K562 (cell line): Measurements from ENCODE around the gene ZNF385C. TPM values are rescaled to one million over a fixed set of nuclear protein-coding genes. Genes with fewer than 3 reads are reported as not detected.
A peak's percentile ranks its signal among the peaks of the same experiment; 100 is the strongest.

Experiments used
- CREM ChIP-seq: IDR thresholded peaks from 2 replicates; pipeline ENCODE4 v1.6.1; 2014; ENCODE audit warnings: antibody characterized with exemption, low read depth
- ESRRA ChIP-seq: fragments of 450-650 bp; IDR thresholded peaks from 2 replicates; pipeline ENCODE4 v1.6.1; 2014; ENCODE audit warnings: low read depth, mild to moderate bottlenecking, moderate library complexity, borderline replicate concordance
- ETV5 ChIP-seq: sonication (generic); formaldehyde crosslinking; IDR thresholded peaks from 2 replicates; pipeline ENCODE4 v1.4.0; 2020; ENCODE audit warnings: low read depth, mild to moderate bottlenecking, missing genetic modification reagents
- HMG20B ChIP-seq: fragments of 250-450 bp; sonication (Bioruptor Pico); IDR thresholded peaks from 2 replicates; pipeline ENCODE4 v1.5.0; 2021; ENCODE audit warnings: mild to moderate bottlenecking
- NFIX ChIP-seq: fragments of 250-450 bp; sonication (Bioruptor Pico); IDR thresholded peaks from 2 replicates; pipeline ENCODE4 v1.4.0; 2020; ENCODE audit warnings: low read depth, mild to moderate bottlenecking, moderate library complexity
- POLR2G ChIP-seq: fragments of 200-400 bp; formaldehyde crosslinking; IDR thresholded peaks from 2 replicates; pipeline ENCODE4 v1.6.1; 2017; ENCODE audit warnings: low read depth, mild to moderate bottlenecking, antibody characterized with exemption, low read length, moderate library complexity
- RUNX1 ChIP-seq: sonication (generic); IDR thresholded peaks from 2 replicates; pipeline ENCODE4 v1.6.1; 2016; ENCODE audit warnings: antibody characterized with exemption, low read depth
- SIX5 ChIP-seq, 2 experiments: IDR thresholded peaks; 2 replicates each; pipeline ENCODE4 v1.6.1; 2011; ENCODE audit warnings: low read length in 2 of 2, borderline replicate concordance in 1 of 2, low read depth in 1 of 2, mild to moderate bottlenecking in 1 of 2, moderate library complexity in 1 of 2; ENCODE audit not compliant: insufficient read depth in 1 of 2
- SP1 ChIP-seq: sonication (generic); formaldehyde crosslinking; IDR thresholded peaks from 2 replicates; pipeline ENCODE4 v1.8.1; 2022; ENCODE audit warnings: mild to moderate bottlenecking, missing genetic modification reagents
- TARDBP ChIP-seq: fragments of 450-650 bp; IDR thresholded peaks from 2 replicates; pipeline ENCODE4 v1.6.1; 2016
- ZNF12 ChIP-seq: sonication (generic); formaldehyde crosslinking; IDR thresholded peaks from 2 replicates; pipeline ENCODE4 v1.4.0; 2020; ENCODE audit warnings: mild to moderate bottlenecking, missing genetic modification reagents
- ZNF134 ChIP-seq: fragments of 250-450 bp; sonication (Bioruptor Pico); conservative IDR thresholded peaks from 2 replicates; pipeline ENCODE4 v1.4.0; 2020
- ZNF175 ChIP-seq: fragments of 200-800 bp; sonication (Bioruptor generic); IDR thresholded peaks from 2 replicates; pipeline ENCODE4 v1.6.1; 2016; ENCODE audit warnings: low read depth, mild to moderate bottlenecking, missing genetic modification characterization, missing compliant biosample characterization
- ZNF77 ChIP-seq: fragments of 250-450 bp; sonication (Bioruptor Pico); IDR thresholded peaks from 2 replicates; pipeline ENCODE4 v1.5.0; 2020
- ZSCAN32 ChIP-seq: fragments of 450-650 bp; formaldehyde crosslinking; IDR thresholded peaks from 2 replicates; pipeline ENCODE4 v1.4.0; 2020; ENCODE audit warnings: mild to moderate bottlenecking, moderate library complexity
- polyA plus RNA-seq, 8 experiments: library from polyadenylated mRNA; depleted of rRNA in 4 of 8; stranded (reverse) in 5 of 8; unstranded in 3 of 8; fragments of >200 nt; fragmentation: Nextera tagmentation in 2 of 8; fragmentation: Illumina TruSeq in 1 of 8; extraction: Ambion mirVana in 2 of 8; extraction: Trizol in 1 of 8; gene quantifications; 2 replicates each; pipeline versions ENCODE4 v1.2.1 to v1.2.3, GENCODE V29; 2011 to 2014; ENCODE audit warnings: inconsistent platforms in 1 of 8, missing spikeins in 1 of 8
- total RNA-seq, 7 experiments: library from RNA; depleted of rRNA in 6 of 7; stranded (reverse); fragments of >200 nt in 6 of 7; fragmentation: Illumina TruSeq in 2 of 7; extraction: Trizol in 2 of 7; gene quantifications; 2 replicates each; pipeline versions ENCODE4 v1.2.1 to v1.2.3, GENCODE V29; 2011 to 2021; ENCODE audit warnings: low replicate concordance in 1 of 7
- TF ChIP-seq, protein P1 (sequence below): fragments of 450-650 bp; IDR thresholded peaks from 2 replicates; pipeline ENCODE4 v1.6.1; 2014; ENCODE audit warnings: low read depth, mild to moderate bottlenecking, moderate library complexity, borderline replicate concordance
- TF ChIP-seq, protein P2 (sequence below), 2 experiments: fragments of 200-800 bp in 1 of 2; sonication (Bioruptor generic) in 1 of 2; sonication (generic) in 1 of 2; formaldehyde crosslinking in 1 of 2; IDR thresholded peaks in 1 of 2; conservative IDR thresholded peaks in 1 of 2; 2 replicates each; pipeline versions ENCODE4 v1.5.0 to v1.6.1; 2016 to 2020; ENCODE audit warnings: missing compliant biosample characterization in 1 of 2, missing genetic modification characterization in 1 of 2, missing genetic modification reagents in 1 of 2
- TF ChIP-seq, protein P3 (sequence below), 2 experiments: fragments of 150-350 bp in 1 of 2; IDR thresholded peaks; 2 replicates each; pipeline ENCODE4 v1.6.1; 2012 to 2016; ENCODE audit warnings: low read depth in 2 of 2, low read length in 2 of 2, mild to moderate bottlenecking in 1 of 2, moderate library complexity in 1 of 2
- TF ChIP-seq, protein P4 (sequence below): fragments of 250-450 bp; sonication (Bioruptor Pico); IDR thresholded peaks from 2 replicates; pipeline ENCODE4 v1.5.0; 2021

Gene ZNF385C
- total and polyA plus RNA-seq, 9 of the 15 experiments (the other 6 are each of a cell fraction or from before 2014, with no cell fraction given), result 0.03 to 0.35 (median 0.18) TPM; not detected in 1

DNA sequence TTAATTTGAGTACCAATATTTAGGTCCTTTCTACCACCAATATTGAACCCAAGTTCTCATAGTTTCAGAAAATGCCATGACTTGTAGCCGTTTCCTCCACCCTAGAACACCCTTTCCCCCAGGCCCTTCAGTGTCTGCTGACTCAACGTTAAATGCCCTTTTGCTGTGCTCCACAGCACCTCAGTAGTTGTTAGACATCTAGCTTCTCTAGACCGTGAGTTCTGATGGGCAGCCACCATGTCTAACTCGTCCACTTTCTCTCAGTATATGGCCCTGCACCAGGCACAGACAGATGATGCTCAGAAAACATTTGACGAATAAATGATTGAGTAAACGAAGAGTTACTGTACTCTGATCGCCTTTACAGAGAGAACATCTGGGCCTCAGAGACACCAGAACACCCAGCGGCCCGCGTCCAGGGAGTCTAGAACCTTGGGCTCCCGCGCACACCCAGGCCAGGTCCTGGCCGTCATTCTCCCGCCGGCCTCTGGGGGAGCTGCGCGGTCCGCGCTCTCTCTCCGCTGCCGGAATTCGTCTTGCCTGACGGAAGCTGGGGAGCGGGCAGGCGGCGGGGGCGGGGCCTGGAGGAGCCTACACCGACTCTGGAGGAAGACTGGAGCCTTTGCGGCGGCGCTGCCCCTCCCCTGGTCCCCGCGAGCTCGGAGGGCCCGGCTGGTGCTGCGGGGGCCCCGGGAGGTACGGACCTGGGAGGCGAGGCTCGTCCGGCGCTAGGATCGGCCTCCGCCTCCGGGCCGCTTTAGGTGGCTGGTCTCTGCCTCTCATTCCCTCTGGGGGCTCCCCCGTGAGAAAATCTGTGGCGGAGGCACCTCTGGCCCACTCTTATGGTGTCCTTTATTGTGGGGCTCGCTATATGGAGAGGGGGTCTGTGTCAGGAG is 78.5 kb downstream of the ZNF385C start, which contains the start of gene NKIRAS2 (continued):
- peak; percentile 69 for TF ChIP-seq ETV5 (CRISPR knock-in tag)
- no peak for TF ChIP-seq ZNF134 (CRISPR knock-in tag)
- TF ChIP-seq HMG20B, result no peak
- TF ChIP-seq TARDBP, result 0 out of 2 replicates have a peak, but pooled peaks have one; percentile 67
- no peak for TF ChIP-seq ZNF77 (CRISPR knock-in tag)
- TF ChIP-seq, protein P1, sequence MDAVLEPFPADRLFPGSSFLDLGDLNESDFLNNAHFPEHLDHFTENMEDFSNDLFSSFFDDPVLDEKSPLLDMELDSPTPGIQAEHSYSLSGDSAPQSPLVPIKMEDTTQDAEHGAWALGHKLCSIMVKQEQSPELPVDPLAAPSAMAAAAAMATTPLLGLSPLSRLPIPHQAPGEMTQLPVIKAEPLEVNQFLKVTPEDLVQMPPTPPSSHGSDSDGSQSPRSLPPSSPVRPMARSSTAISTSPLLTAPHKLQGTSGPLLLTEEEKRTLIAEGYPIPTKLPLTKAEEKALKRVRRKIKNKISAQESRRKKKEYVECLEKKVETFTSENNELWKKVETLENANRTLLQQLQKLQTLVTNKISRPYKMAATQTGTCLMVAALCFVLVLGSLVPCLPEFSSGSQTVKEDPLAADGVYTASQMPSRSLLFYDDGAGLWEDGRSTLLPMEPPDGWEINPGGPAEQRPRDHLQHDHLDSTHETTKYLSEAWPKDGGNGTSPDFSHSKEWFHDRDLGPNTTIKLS, result peak; percentile 94; the same call in 1 of the 2 replicates
- no peak for TF ChIP-seq ZNF175
- TF ChIP-seq CREM, result peak; percentile 86
- TF ChIP-seq ZNF12, result no peak
- no peak for TF ChIP-seq RUNX1
- no peak for TF ChIP-seq NFIX (CRISPR knock-in tag)
- peak; percentile 69 for TF ChIP-seq SP1 (CRISPR knock-in tag)
- no peak; the same call in 1 of the 2 replicates for TF ChIP-seq ESRRA
- no peak for TF ChIP-seq SIX5 (IDR thresholded peaks at IDR 0.05; ENCODE audit: borderline replicate concordance in 1 of 2, insufficient read depth in 1 of 2, low read depth in 1 of 2, low read length in 2 of 2)
- TF ChIP-seq, protein P2, sequence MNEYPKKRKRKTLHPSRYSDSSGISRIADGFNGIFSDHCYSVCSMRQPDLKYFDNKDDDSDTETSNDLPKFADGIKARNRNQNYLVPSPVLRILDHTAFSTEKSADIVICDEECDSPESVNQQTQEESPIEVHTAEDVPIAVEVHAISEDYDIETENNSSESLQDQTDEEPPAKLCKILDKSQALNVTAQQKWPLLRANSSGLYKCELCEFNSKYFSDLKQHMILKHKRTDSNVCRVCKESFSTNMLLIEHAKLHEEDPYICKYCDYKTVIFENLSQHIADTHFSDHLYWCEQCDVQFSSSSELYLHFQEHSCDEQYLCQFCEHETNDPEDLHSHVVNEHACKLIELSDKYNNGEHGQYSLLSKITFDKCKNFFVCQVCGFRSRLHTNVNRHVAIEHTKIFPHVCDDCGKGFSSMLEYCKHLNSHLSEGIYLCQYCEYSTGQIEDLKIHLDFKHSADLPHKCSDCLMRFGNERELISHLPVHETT (CRISPR knock-in tag; conservative IDR thresholded peaks at IDR 0.05 in 1 of 2, IDR thresholded peaks at IDR 0.05 in 1 of 2), result peak in 1 of 2 experiments; percentile 95; a peak in 2 of 4 replicates
- TF ChIP-seq, protein P3, sequence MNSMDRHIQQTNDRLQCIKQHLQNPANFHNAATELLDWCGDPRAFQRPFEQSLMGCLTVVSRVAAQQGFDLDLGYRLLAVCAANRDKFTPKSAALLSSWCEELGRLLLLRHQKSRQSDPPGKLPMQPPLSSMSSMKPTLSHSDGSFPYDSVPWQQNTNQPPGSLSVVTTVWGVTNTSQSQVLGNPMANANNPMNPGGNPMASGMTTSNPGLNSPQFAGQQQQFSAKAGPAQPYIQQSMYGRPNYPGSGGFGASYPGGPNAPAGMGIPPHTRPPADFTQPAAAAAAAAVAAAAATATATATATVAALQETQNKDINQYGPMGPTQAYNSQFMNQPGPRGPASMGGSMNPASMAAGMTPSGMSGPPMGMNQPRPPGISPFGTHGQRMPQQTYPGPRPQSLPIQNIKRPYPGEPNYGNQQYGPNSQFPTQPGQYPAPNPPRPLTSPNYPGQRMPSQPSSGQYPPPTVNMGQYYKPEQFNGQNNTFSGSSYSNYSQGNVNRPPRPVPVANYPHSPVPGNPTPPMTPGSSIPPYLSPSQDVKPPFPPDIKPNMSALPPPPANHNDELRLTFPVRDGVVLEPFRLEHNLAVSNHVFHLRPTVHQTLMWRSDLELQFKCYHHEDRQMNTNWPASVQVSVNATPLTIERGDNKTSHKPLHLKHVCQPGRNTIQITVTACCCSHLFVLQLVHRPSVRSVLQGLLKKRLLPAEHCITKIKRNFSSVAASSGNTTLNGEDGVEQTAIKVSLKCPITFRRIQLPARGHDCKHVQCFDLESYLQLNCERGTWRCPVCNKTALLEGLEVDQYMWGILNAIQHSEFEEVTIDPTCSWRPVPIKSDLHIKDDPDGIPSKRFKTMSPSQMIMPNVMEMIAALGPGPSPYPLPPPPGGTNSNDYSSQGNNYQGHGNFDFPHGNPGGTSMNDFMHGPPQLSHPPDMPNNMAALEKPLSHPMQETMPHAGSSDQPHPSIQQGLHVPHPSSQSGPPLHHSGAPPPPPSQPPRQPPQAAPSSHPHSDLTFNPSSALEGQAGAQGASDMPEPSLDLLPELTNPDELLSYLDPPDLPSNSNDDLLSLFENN (IDR thresholded peaks at IDR 0.05; ENCODE audit: low read depth in 2 of 2, low read length in 2 of 2), result 0 out of 4 replicates have a peak, but pooled peaks of 1 of the 2 experiments have one; percentile 63
- peak; percentile 92 for TF ChIP-seq POLR2G
- TF ChIP-seq ZSCAN32 (CRISPR knock-in tag), result no peak
- TF ChIP-seq, protein P4, sequence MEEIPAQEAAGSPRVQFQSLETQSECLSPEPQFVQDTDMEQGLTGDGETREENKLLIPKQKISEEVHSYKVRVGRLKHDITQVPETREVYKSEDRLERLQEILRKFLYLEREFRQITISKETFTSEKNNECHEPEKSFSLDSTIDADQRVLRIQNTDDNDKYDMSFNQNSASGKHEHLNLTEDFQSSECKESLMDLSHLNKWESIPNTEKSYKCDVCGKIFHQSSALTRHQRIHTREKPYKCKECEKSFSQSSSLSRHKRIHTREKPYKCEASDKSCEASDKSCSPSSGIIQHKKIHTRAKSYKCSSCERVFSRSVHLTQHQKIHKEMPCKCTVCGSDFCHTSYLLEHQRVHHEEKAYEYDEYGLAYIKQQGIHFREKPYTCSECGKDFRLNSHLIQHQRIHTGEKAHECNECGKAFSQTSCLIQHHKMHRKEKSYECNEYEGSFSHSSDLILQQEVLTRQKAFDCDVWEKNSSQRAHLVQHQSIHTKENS, result no peak
